Tibial nerve (tissue), 4 donors: ENCODE results near the gene GHR.

Experiments used
- EP300 ChIP-seq, 2 donors: sonication (generic); formaldehyde crosslinking; IDR thresholded peaks; one replicate each; pipeline ENCODE4 v1.6.1; 2017; ENCODE audit warnings: antibody characterized with exemption in 2 of 2, mild to moderate bottlenecking in 1 of 2
- POLR2A ChIP-seq, 2 donors: fragments of 450-650 bp; IDR thresholded peaks; one replicate each; pipeline ENCODE4 v1.6.1; 2017; ENCODE audit warnings: antibody characterized with exemption in 2 of 2, mild to moderate bottlenecking in 2 of 2, moderate library complexity in 2 of 2
- TF ChIP-seq, protein P1 (sequence below), 5 experiments: fragments of 200-600 bp in 3 of 5; fragments of 450-650 bp in 2 of 5; sonication (generic) in 3 of 5; IDR thresholded peaks; one replicate each; pipeline ENCODE4 v1.5.1; 2016 to 2019; ENCODE audit warnings: antibody characterized with exemption in 5 of 5, mild to moderate bottlenecking in 3 of 5, moderate library complexity in 2 of 5

DNA sequence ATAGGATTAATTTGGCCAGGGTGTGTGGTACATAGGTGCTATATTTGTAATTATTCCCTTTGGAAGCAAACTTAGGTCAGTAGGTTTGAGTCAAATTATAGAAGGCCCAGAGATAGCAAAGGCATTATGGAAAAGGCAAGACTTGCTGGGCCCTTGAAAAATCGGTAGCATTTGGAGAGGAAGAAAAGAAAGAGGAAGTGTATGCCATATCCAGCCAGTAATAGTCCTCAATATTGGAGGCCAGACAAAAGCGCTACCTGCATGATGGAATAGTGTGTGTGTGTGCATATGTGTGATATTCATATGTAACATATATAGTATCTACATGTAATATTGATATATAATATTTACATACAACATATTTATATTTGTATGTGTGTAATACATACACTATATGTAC, 146.1 kb downstream of the GHR start:
- TF ChIP-seq, protein P1, sequence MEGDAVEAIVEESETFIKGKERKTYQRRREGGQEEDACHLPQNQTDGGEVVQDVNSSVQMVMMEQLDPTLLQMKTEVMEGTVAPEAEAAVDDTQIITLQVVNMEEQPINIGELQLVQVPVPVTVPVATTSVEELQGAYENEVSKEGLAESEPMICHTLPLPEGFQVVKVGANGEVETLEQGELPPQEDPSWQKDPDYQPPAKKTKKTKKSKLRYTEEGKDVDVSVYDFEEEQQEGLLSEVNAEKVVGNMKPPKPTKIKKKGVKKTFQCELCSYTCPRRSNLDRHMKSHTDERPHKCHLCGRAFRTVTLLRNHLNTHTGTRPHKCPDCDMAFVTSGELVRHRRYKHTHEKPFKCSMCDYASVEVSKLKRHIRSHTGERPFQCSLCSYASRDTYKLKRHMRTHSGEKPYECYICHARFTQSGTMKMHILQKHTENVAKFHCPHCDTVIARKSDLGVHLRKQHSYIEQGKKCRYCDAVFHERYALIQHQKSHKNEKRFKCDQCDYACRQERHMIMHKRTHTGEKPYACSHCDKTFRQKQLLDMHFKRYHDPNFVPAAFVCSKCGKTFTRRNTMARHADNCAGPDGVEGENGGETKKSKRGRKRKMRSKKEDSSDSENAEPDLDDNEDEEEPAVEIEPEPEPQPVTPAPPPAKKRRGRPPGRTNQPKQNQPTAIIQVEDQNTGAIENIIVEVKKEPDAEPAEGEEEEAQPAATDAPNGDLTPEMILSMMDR (IDR thresholded peaks at IDR 0.05): no peak
- TF ChIP-seq POLR2A (IDR thresholded peaks at IDR 0.05) (no peak), EP300 (IDR thresholded peaks at IDR 0.05) (no peak)
